ENCODE measurements around the gene DDN. TPM values are rescaled to one million over a fixed set of nuclear protein-coding genes. Genes with fewer than 3 reads are reported as not detected.

DDN gene
- polyA plus RNA-seq (2013, experiment 1 of 2) = 0.04 TPM
- polyA plus RNA-seq (2013, experiment 2 of 2) = 0.06 TPM

DNA sequence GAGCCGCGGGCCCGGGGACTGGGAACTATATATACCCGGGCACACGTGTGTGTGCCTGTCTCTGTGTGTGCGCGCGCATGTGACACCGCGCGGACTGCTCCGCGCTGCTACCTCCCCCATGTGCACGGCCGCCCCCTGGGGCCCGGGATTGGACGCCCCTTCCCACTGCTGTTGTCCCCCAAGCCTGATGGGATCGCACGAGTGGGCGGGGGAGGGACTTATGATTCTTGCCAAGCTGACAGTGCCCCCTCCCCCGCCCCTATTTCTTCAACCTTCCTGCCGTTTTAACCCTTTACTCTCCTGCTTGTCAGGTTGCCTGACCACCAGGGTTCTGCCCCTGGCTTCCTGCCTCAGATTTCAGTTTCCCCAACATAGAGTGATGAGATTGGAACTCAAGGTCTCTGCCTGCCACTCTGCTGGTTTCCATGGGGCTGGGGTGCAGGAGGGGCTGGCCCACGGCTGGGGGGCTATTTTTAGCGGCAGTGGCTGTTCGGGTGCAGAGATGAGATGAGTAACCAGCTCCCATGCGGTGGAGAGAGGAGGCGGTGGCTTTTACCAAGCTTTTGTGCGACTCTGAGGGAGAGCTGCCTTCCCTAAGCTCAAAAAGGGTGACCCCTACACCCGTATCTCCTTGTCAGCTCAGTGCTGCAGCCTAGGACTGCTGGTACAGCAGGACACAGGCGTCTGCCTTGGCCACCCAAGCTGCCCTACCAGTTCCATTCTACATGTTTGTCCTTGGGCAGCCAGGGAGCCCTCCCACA lies at the start of gene DDN:
TSS of gene DDN (minus strand) at position 5 of the 761 bp plus-strand sequence. CDS start 88 bp downstream, outside the sequence.
- Histone ChIP-seq H3K4ac (ENCODE audit: low read depth, low read length) (no peak within 1 kb of the TSS), H3K9ac (ENCODE audit: low read length) (peak within 1 kb of the TSS; percentile 44), H4K8ac (ENCODE audit: low read depth, low read length) (no peak within 1 kb of the TSS), H3K23ac (ENCODE audit: low read length) (no peak within 1 kb of the TSS), H3K4me3 (ENCODE audit: low read length) (peak within 1 kb of the TSS; percentile 2), H3K18ac (ENCODE audit: low read length) (no peak within 1 kb of the TSS), H3K56ac (ENCODE audit: low read length) (peak within 1 kb of the TSS; percentile 63), H2AK5ac (ENCODE audit: low read length) (no peak within 1 kb of the TSS), H3K4me2 (ENCODE audit: low read length) (peak within 1 kb of the TSS; percentile 58), H3K79me2 (ENCODE audit: control insufficient read depth, insufficient read depth, low read length) (no peaks in the 10 kb centered on the region), H2BK120ac (ENCODE audit: low read depth, low read length) (no peak within 1 kb of the TSS), H3K4me1 (ENCODE audit: control insufficient read depth, low read depth, low read length) (peaks cover 2% of the 10 kb centered on the region), H3K79me1 (ENCODE audit: low read length) (no peaks in the 10 kb centered on the region), H2BK15ac (replicated peaks; ENCODE audit: low read depth) (no peak within 1 kb of the TSS), H2BK5ac (ENCODE audit: low read length) (no peak within 1 kb of the TSS), H3K27me3 (ENCODE audit: insufficient read depth, low read length, poor library complexity) (peaks cover 13% of the 10 kb centered on the region), H3K36me3 (ENCODE audit: control insufficient read depth, insufficient read depth, low read length) (no peaks in the 10 kb centered on the region), H3K27ac (ENCODE audit: low read depth, low read length) (no peak within 1 kb of the TSS), H4K5ac (ENCODE audit: low read length) (no peak within 1 kb of the TSS)
- WGBS (ENCODE audit: extremely low coverage, insufficient coverage, low lambda C conversion rate) = no CpG with 5 or more reads among the region's 30 CpGs
- no peak for DNase-seq

DNA sequence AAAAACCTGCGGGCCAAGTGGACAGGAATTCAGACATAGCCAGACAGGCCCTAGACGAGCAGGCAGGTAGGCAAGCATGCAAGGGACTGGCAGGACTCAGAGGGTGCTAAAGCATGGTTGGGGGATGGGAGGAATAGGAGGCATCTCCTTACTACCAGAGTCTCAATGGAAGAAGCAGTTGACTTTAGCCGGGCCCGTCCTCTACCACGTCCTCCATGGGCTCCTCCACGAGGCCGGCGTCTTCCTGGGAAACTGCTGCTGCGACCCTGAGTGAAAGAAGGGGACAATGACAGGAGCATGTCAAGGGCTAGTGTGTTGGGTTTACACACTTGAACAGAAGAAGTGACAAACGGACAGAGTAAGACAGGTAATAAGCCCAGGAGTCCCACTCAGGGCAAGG lies 49.8 kb upstream of the DDN start:
- Histone ChIP-seq H3K36me3 (ENCODE audit: control insufficient read depth, insufficient read depth, low read length) (peaks cover 53% of the 10 kb centered on the region), H2AK5ac (ENCODE audit: low read length) (no peak overlapping the region)
- no CpG with 5 or more reads among the region's 10 CpGs for WGBS (ENCODE audit: extremely low coverage, insufficient coverage, low lambda C conversion rate)

DNA sequence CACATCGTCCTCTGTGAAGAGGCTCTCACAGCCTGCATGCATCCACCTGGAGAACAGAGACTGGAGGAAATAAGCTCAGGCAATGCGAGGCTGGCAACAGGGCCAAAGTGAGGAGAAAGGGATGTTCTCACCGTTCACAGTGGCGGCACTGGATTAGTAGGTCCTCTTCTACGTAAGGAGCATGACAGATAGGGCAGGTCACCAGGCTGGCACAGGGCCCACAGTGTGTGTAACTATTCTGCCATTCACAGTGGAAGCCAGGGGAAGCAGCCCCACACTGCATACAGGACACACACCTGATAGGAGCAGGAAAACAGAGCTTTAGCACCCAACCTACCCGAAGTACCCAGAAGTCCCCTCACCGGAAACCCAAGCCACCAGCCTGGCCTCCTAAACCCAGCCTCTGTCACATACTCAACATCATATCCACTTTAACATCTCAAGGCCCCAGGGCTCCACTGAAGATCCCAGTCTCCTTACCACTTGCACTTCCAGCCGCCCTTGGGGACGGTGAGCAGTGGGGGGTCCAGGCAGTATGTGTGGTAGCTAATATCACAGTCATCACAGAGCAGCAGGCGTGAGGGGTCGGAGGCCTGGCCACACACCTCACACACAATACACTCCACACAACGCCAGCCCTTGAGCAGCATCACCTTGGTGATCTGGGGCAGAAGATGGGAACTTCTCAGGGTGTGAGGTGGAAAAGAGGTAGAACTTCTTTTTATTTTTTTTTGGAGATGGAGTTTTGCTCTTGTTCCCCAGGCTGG lies 47.1 kb upstream of the DDN start:
- no peak for DNase-seq
- H3K4me3 ChIP-seq (ENCODE audit: low read length) = no peak overlapping the region
- no peak overlapping the region for H3K27ac ChIP-seq (ENCODE audit: low read depth, low read length)
- H2BK15ac ChIP-seq (replicated peaks; ENCODE audit: low read depth) = no peak overlapping the region
- no peak overlapping the region for H2BK120ac ChIP-seq (ENCODE audit: low read depth, low read length)
- no peak overlapping the region for H3K56ac ChIP-seq (ENCODE audit: low read length)
- WGBS (ENCODE audit: extremely low coverage, insufficient coverage, low lambda C conversion rate) = no CpG with 5 or more reads among the region's 12 CpGs
- no peak overlapping the region for H2AK5ac ChIP-seq (ENCODE audit: low read length)
- no peak overlapping the region for H3K23ac ChIP-seq (ENCODE audit: low read length)
- no peaks in the 10 kb centered on the region for H3K79me2 ChIP-seq (ENCODE audit: control insufficient read depth, insufficient read depth, low read length)
- no peaks in the 10 kb centered on the region for H3K4me1 ChIP-seq (ENCODE audit: control insufficient read depth, low read depth, low read length)
- peaks cover 4% of the 10 kb centered on the region for H3K79me1 ChIP-seq (ENCODE audit: low read length)
- H3K27me3 ChIP-seq (ENCODE audit: insufficient read depth, low read length, poor library complexity) = no peaks in the 10 kb centered on the region
- no peak overlapping the region for H3K4ac ChIP-seq (ENCODE audit: low read depth, low read length)
- no peak overlapping the region for H3K9ac ChIP-seq (ENCODE audit: low read length)
- H3K18ac ChIP-seq (ENCODE audit: low read length) = no peak overlapping the region
- H3K4me2 ChIP-seq (ENCODE audit: low read length) = no peak overlapping the region
- H4K8ac ChIP-seq (ENCODE audit: low read depth, low read length) = no peak overlapping the region
- H3K36me3 ChIP-seq (ENCODE audit: control insufficient read depth, insufficient read depth, low read length) = peaks cover 57% of the 10 kb centered on the region
- H2BK5ac ChIP-seq (ENCODE audit: low read length) = no peak overlapping the region
- no peak overlapping the region for H4K5ac ChIP-seq (ENCODE audit: low read length)

More for the DNA sequence above, 49.8 kb upstream of the DDN start:
- no peak overlapping the region for H3K18ac ChIP-seq (ENCODE audit: low read length)
- H2BK5ac ChIP-seq (ENCODE audit: low read length) = no peak overlapping the region
- peaks cover 4% of the 10 kb centered on the region for H3K79me2 ChIP-seq (ENCODE audit: control insufficient read depth, insufficient read depth, low read length)
- H3K4ac ChIP-seq (ENCODE audit: low read depth, low read length) = no peak overlapping the region
- no peak overlapping the region for H2BK120ac ChIP-seq (ENCODE audit: low read depth, low read length)
- no peak overlapping the region for H3K23ac ChIP-seq (ENCODE audit: low read length)
- H3K56ac ChIP-seq (ENCODE audit: low read length) = no peak overlapping the region
- H4K5ac ChIP-seq (ENCODE audit: low read length) = no peak overlapping the region
- H4K8ac ChIP-seq (ENCODE audit: low read depth, low read length) = no peak overlapping the region
- H3K4me3 ChIP-seq (ENCODE audit: low read length) = no peak overlapping the region
- H3K9ac ChIP-seq (ENCODE audit: low read length) = no peak overlapping the region
- DNase-seq = no peak
- no peaks in the 10 kb centered on the region for H3K4me1 ChIP-seq (ENCODE audit: control insufficient read depth, low read depth, low read length)
- H3K79me1 ChIP-seq (ENCODE audit: low read length) = peaks cover 15% of the 10 kb centered on the region
- no peak overlapping the region for H2BK15ac ChIP-seq (replicated peaks; ENCODE audit: low read depth)
- H3K27me3 ChIP-seq (ENCODE audit: insufficient read depth, low read length, poor library complexity) = no peaks in the 10 kb centered on the region
- no peak overlapping the region for H3K27ac ChIP-seq (ENCODE audit: low read depth, low read length)
- H3K4me2 ChIP-seq (ENCODE audit: low read length) = no peak overlapping the region

DNA sequence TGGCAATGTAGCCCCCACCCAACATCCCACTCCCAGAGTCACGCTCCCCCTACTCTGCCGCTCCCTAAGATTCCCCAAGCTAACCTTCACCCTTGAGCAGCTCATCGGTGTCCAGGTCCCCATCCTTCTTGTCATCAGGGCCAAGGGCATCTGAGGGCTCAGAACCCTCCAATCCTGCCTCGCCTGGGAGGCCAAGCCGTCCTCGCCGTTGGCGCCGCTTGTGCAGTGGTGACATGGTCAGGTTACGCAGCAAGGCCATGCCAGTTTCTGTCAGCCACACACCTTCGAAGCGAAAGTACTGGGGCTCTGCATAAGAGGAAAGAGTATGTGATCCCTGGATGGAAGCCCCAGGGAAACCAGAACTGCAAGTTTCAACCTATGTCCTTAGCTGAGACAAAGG lies 45.5 kb upstream of the DDN start:
- Histone ChIP-seq H3K4me1 (ENCODE audit: control insufficient read depth, low read depth, low read length) (no peaks in the 10 kb centered on the region), H3K36me3 (ENCODE audit: control insufficient read depth, insufficient read depth, low read length) (peaks cover 50% of the 10 kb centered on the region), H3K4me2 (ENCODE audit: low read length) (no peak overlapping the region), H4K5ac (ENCODE audit: low read length) (no peak overlapping the region), H2BK120ac (ENCODE audit: low read depth, low read length) (no peak overlapping the region), H3K79me2 (ENCODE audit: control insufficient read depth, insufficient read depth, low read length) (no peaks in the 10 kb centered on the region), H3K79me1 (ENCODE audit: low read length) (peaks cover 3% of the 10 kb centered on the region), H2BK5ac (ENCODE audit: low read length) (no peak overlapping the region), H3K23ac (ENCODE audit: low read length) (no peak overlapping the region), H3K4ac (ENCODE audit: low read depth, low read length) (no peak overlapping the region), H3K18ac (ENCODE audit: low read length) (no peak overlapping the region), H3K9ac (ENCODE audit: low read length) (no peak overlapping the region), H3K4me3 (ENCODE audit: low read length) (no peak overlapping the region), H3K56ac (ENCODE audit: low read length) (no peak overlapping the region), H2AK5ac (ENCODE audit: low read length) (no peak overlapping the region), H2BK15ac (replicated peaks; ENCODE audit: low read depth) (no peak overlapping the region), H4K8ac (ENCODE audit: low read depth, low read length) (no peak overlapping the region), H3K27me3 (ENCODE audit: insufficient read depth, low read length, poor library complexity) (no peaks in the 10 kb centered on the region), H3K27ac (ENCODE audit: low read depth, low read length) (no peak overlapping the region)
- DNase-seq = no peak
- WGBS (ENCODE audit: extremely low coverage, insufficient coverage, low lambda C conversion rate) = no CpG with 5 or more reads among the region's 12 CpGs

DNA sequence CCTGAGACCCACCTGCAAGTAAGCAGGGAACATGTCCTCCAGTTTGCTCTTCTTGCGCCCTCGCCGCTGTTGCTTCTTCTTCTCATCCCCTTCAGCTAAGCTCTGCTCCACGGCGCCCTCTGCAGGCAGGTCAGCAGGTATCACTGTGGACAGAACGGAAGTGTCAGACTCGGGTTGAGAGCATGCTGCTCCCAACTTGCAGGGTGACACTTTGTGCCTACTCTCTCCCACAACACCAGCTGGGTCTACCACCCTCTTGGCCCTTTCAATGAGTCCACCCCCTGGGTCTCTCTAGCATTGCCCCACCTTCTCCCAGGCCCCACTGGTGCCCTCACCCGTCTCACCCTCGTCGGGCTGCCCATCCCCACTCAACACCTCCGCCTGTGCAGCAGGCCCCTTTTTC lies 44.7 kb upstream of the DDN start:
- H3K9ac ChIP-seq (ENCODE audit: low read length) = no peak overlapping the region
- H3K27me3 ChIP-seq (ENCODE audit: insufficient read depth, low read length, poor library complexity) = no peaks in the 10 kb centered on the region
- H3K36me3 ChIP-seq (ENCODE audit: control insufficient read depth, insufficient read depth, low read length) = peaks cover 50% of the 10 kb centered on the region
- DNase-seq = peak; percentile 79
- no CpG with 5 or more reads among the region's 11 CpGs for WGBS (ENCODE audit: extremely low coverage, insufficient coverage, low lambda C conversion rate)
- no peak overlapping the region for H2AK5ac ChIP-seq (ENCODE audit: low read length)
- H2BK5ac ChIP-seq (ENCODE audit: low read length) = no peak overlapping the region
- H4K5ac ChIP-seq (ENCODE audit: low read length) = no peak overlapping the region
- no peak overlapping the region for H2BK120ac ChIP-seq (ENCODE audit: low read depth, low read length)
- no peaks in the 10 kb centered on the region for H3K4me1 ChIP-seq (ENCODE audit: control insufficient read depth, low read depth, low read length)
- H3K4me2 ChIP-seq (ENCODE audit: low read length) = no peak overlapping the region
- H3K18ac ChIP-seq (ENCODE audit: low read length) = no peak overlapping the region
- no peaks in the 10 kb centered on the region for H3K79me2 ChIP-seq (ENCODE audit: control insufficient read depth, insufficient read depth, low read length)
- H3K27ac ChIP-seq (ENCODE audit: low read depth, low read length) = no peak overlapping the region
- H3K23ac ChIP-seq (ENCODE audit: low read length) = no peak overlapping the region
- no peak overlapping the region for H4K8ac ChIP-seq (ENCODE audit: low read depth, low read length)
- peaks cover 3% of the 10 kb centered on the region for H3K79me1 ChIP-seq (ENCODE audit: low read length)
- no peak overlapping the region for H3K56ac ChIP-seq (ENCODE audit: low read length)
- no peak overlapping the region for H3K4me3 ChIP-seq (ENCODE audit: low read length)
- H3K4ac ChIP-seq (ENCODE audit: low read depth, low read length) = no peak overlapping the region
- no peak overlapping the region for H2BK15ac ChIP-seq (replicated peaks; ENCODE audit: low read depth)
